ENCODE measurements around the gene ZC3H4. TPM values are rescaled to one million over a fixed set of nuclear protein-coding genes. Genes with fewer than 3 reads are reported as not detected.

The ZC3H4 gene
- total RNA-seq (2021; ENCODE audit: unreplicated experiment), result 42.7 TPM
- polyA plus RNA-seq (2012; ENCODE audit: insufficient read length), result 18.9 TPM
- Bru-seq, nascent RNA, result percentile 79 among the genes with signal in this experiment
- BruChase-seq, experiment 1, labeled RNA remaining after a 2-hour chase, result percentile 82 among the genes with signal in this experiment
- percentile 80 among the genes with signal in this experiment for BruChase-seq, experiment 2, labeled RNA remaining after a 6-hour chase
- long read RNA-seq, partial matches to known transcripts, result 2 of 49 reads
- long read RNA-seq, other reads (novel, unspliced or antisense), result 47 of 49 reads

- Histone ChIP-seq H3K27me3 (ENCODE audit: control insufficient read depth, insufficient read depth, low read length) (no peaks in the 10 kb centered on the region), H3K9me3 (ENCODE audit: control insufficient read depth, insufficient read depth, low read depth, low read length) (no peaks in the 10 kb centered on the region), H3K36me3 (ENCODE audit: control insufficient read depth, insufficient read depth, low read length) (no peaks in the 10 kb centered on the region; the same call in 1 of the 2 replicates), H3K4me1 (ENCODE audit: control insufficient read depth, insufficient read depth, low read length) (peaks cover 20% of the 10 kb centered on the region), H3K27ac (ENCODE audit: low read length) (peak within 1 kb of the TSS; percentile 97), H3K4me3 (ENCODE audit: low read depth in 2 of 2, low read length in 2 of 2) (peak within 1 kb of the TSS; percentile 85 to 97)
- peak; percentile 90 for DNase-seq (ENCODE audit: low read depth, low spot score)
- intact Hi-C loops (cut with micrococcal nuclease; ENCODE audit: unreplicated experiment) (no loop called here), in situ Hi-C loops (cut with HindIII; ENCODE audit: low pct_unique_long_range_greater_than_20kb, low sequenced_read_pairs) (no loop called here)
- CTCF ChIA-PET, result interaction anchor here (0.6 kb wide), 1 partner anchor 362 kb away, joined by 5 read pairs; no protein-coding TSS in a partner anchor
- peak; percentile 92 for ATAC-seq
- BruUV-seq (replicated peaks), result no TSS peak
- POLR2A ChIA-PET, result interaction anchor here (0.5 to 1.4 kb wide), 9 partner anchors 9 to 503 kb away, joined by 3 to 15 read pairs (median 4); partner anchors contain the start of gene SAE1
- TF ChIP-seq TCF7L2 (IDR thresholded peaks at IDR 0.05; ENCODE audit: low read depth, low read length) (no peak), SIN3A (IDR thresholded peaks at IDR 0.05; ENCODE audit: borderline replicate concordance, insufficient read depth, low read depth, low read length) (no peak), CTCF (IDR thresholded peaks at IDR 0.05) (no peak), POLR2AphosphoS5 (IDR thresholded peaks at IDR 0.05; ENCODE audit: low read depth, low read length) (peak; percentile 29)
Observed at GRCh38 chr19:47112997-47113849, at the start of gene ZC3H4. ZC3H4 (minus strand) TSS chr19:47113776; CDS start chr19:47112584, 1,192 bp downstream.

GRCh38 chr19:47161876-47162489 lies 48.4 kb upstream of the ZC3H4 start:
- H3K27me3 ChIP-seq (ENCODE audit: control insufficient read depth, insufficient read depth, low read length), result no peaks in the 10 kb centered on the region
- peaks cover 14% of the 10 kb centered on the region for H3K4me1 ChIP-seq (ENCODE audit: control insufficient read depth, insufficient read depth, low read length)
- no peak overlapping the region for H3K27ac ChIP-seq (ENCODE audit: low read length)
- peaks cover 15% of the 10 kb centered on the region for H3K36me3 ChIP-seq (ENCODE audit: control insufficient read depth, insufficient read depth, low read length)
- no TSS peak for BruUV-seq (replicated peaks)
- POLR2A ChIA-PET, result no interaction called here
- ATAC-seq, result no peak
- no peaks in the 10 kb centered on the region for H3K9me3 ChIP-seq (ENCODE audit: control insufficient read depth, insufficient read depth, low read depth, low read length)
- no peak overlapping the region for H3K4me3 ChIP-seq (ENCODE audit: low read depth in 2 of 2, low read length in 2 of 2)
- intact Hi-C loops (cut with micrococcal nuclease; ENCODE audit: unreplicated experiment) (no loop called here), in situ Hi-C loops (cut with HindIII; ENCODE audit: low pct_unique_long_range_greater_than_20kb, low sequenced_read_pairs) (no loop called here)
- DNase-seq (ENCODE audit: low read depth, low spot score), result no peak
- TF ChIP-seq CTCF (IDR thresholded peaks at IDR 0.05) (no peak), TCF7L2 (IDR thresholded peaks at IDR 0.05; ENCODE audit: low read depth, low read length) (no peak)
- CTCF ChIA-PET, result no interaction called here
